ENCODE measurements around the gene ECSIT. TPM values are rescaled to one million over a fixed set of nuclear protein-coding genes. Genes with fewer than 3 reads are reported as not detected.

ECSIT gene
- total RNA-seq, 1 donor = 36.9 TPM

DNA sequence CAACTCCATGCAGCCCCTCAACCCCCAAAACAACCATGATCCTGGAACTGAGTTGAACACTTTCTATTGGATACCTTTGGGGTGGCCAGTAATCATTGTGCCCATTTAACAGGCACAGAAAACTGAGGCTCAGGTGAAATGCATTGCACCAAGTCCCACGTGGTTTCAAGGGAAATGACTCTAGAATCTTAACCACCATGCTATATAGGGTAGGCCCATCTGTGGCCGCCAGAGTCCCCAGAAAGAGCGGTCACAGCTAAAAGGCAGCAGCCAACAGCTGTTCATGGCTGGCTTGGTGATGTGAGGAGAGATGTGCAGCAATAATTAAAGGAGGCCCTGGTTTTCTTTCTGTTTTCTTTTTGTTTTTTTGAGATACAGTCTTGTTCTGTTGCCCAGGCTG, 12.3 kb upstream of the ECSIT start:
- H3K9me3 ChIP-seq (ENCODE audit: low read depth, low read length) = no peaks in the 10 kb centered on the region
- H3K4me1 ChIP-seq (ENCODE audit: insufficient read depth, low read length) = peaks cover 9% of the 10 kb centered on the region
- DNase-seq (ENCODE audit: insufficient read length, low spot score, missing footprints) = peak; percentile 82
- H4K20me1 ChIP-seq (ENCODE audit: insufficient read depth, low read length) = no peaks in the 10 kb centered on the region
- TF ChIP-seq, protein P1, sequence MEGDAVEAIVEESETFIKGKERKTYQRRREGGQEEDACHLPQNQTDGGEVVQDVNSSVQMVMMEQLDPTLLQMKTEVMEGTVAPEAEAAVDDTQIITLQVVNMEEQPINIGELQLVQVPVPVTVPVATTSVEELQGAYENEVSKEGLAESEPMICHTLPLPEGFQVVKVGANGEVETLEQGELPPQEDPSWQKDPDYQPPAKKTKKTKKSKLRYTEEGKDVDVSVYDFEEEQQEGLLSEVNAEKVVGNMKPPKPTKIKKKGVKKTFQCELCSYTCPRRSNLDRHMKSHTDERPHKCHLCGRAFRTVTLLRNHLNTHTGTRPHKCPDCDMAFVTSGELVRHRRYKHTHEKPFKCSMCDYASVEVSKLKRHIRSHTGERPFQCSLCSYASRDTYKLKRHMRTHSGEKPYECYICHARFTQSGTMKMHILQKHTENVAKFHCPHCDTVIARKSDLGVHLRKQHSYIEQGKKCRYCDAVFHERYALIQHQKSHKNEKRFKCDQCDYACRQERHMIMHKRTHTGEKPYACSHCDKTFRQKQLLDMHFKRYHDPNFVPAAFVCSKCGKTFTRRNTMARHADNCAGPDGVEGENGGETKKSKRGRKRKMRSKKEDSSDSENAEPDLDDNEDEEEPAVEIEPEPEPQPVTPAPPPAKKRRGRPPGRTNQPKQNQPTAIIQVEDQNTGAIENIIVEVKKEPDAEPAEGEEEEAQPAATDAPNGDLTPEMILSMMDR (IDR thresholded peaks at IDR 0.05; ENCODE audit: extremely low read depth, low read depth, low read length) = no peak
- H3K36me3 ChIP-seq (ENCODE audit: insufficient read depth, low read length) = no peaks in the 10 kb centered on the region
- no peaks in the 10 kb centered on the region for H3K27me3 ChIP-seq (ENCODE audit: insufficient read depth, low read length)
- H2AFZ ChIP-seq (ENCODE audit: low read length) = no peak overlapping the region
- H3K4me2 ChIP-seq (ENCODE audit: insufficient read depth, low read length) = no peak overlapping the region
- H3K4me3 ChIP-seq (ENCODE audit: insufficient read depth, low read length) = no peak overlapping the region
- H3K27ac ChIP-seq (ENCODE audit: low read depth, low read length) = no peak overlapping the region
- no peaks in the 10 kb centered on the region for H3K79me2 ChIP-seq (ENCODE audit: insufficient read depth, low read length)

DNA sequence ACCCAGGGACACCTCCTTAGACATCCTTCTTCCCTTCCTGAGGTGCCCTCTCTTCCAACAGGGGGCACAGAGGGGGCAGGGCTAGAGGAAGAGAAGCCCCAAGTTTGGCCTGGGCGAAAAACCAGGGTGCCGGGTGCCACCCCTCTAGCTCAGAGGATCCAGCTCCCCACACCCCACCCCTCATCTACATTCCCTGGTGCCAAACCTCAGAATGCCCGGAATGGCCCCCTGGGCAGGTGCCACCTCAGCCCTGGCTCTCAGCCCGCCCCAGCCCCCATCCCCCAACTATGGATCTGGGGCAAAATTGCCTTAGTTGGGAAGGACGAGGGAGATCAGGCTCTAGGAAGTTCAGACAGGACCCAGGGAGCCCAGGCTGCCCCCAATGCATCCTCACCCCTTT, 11.7 kb upstream of the ECSIT start:
- H3K4me1 ChIP-seq (ENCODE audit: insufficient read depth, low read length) = peaks cover 11% of the 10 kb centered on the region
- no peak overlapping the region for H3K4me3 ChIP-seq (ENCODE audit: insufficient read depth, low read length)
- no peaks in the 10 kb centered on the region for H3K9me3 ChIP-seq (ENCODE audit: low read depth, low read length)
- H3K79me2 ChIP-seq (ENCODE audit: insufficient read depth, low read length) = no peaks in the 10 kb centered on the region
- no peak overlapping the region for H2AFZ ChIP-seq (ENCODE audit: low read length)
- no peaks in the 10 kb centered on the region for H3K36me3 ChIP-seq (ENCODE audit: insufficient read depth, low read length)
- TF ChIP-seq, protein P1 (IDR thresholded peaks at IDR 0.05; ENCODE audit: extremely low read depth, low read depth, low read length) = no peak
- H3K27me3 ChIP-seq (ENCODE audit: insufficient read depth, low read length) = no peaks in the 10 kb centered on the region
- no peak overlapping the region for H3K27ac ChIP-seq (ENCODE audit: low read depth, low read length)
- H4K20me1 ChIP-seq (ENCODE audit: insufficient read depth, low read length) = no peaks in the 10 kb centered on the region
- peak; percentile 35 for DNase-seq (ENCODE audit: insufficient read length, low spot score, missing footprints)
- H3K4me2 ChIP-seq (ENCODE audit: insufficient read depth, low read length) = no peak overlapping the region

DNA sequence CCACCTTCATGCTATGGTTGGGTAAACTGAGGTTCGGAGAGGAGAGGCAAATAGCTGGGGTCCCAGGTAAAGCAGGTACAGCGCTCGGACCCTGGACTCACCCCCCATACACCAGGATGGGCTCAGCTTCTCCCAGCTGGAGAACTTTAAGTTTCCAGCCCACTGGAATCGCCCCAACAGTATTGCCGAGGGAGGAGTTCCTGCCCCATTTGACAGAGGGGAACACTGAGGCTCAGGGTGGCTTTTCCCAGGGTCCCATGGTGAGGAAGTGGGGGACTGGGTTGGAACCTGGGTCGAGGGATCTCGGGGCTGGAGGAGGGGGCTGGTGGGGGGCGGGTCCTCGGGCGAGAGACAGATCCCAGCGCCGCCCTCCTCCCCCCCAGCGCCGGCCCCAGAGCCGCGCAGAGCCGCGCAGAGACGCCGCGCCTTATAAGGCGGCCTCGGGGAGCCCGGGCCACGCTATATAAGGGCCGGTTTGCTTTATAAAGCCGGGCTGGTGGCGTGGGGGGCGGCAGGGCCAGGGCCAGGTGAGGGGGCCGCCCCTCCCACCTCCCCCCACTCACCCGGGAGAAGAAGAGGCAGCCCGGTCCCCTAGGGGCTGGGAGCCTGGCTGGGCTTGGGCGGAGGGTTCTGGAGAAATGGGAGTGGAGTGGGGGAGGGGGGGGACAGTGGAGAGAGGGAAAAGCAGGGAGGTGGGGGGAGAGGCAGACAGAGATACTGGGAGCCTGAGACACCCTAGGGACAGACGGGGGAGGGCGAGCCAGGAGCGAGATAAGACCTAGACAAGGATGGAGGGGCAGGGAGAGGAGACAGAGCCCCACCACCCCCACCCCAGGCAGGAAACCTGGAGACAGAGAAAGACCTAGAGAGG, 10.8 kb upstream of the ECSIT start:
- Histone ChIP-seq H3K4me3 (ENCODE audit: insufficient read depth, low read length) (peak overlapping the region; percentile 58), H3K4me1 (ENCODE audit: insufficient read depth, low read length) (peaks cover 15% of the 10 kb centered on the region), H3K27me3 (ENCODE audit: insufficient read depth, low read length) (no peaks in the 10 kb centered on the region), H3K36me3 (ENCODE audit: insufficient read depth, low read length) (no peaks in the 10 kb centered on the region), H3K79me2 (ENCODE audit: insufficient read depth, low read length) (no peaks in the 10 kb centered on the region), H2AFZ (ENCODE audit: low read length) (no peak overlapping the region), H3K9me3 (ENCODE audit: low read depth, low read length) (no peaks in the 10 kb centered on the region), H4K20me1 (ENCODE audit: insufficient read depth, low read length) (no peaks in the 10 kb centered on the region), H3K27ac (ENCODE audit: low read depth, low read length) (no peak overlapping the region), H3K4me2 (ENCODE audit: insufficient read depth, low read length) (peak overlapping the region; percentile 68)
- peak; percentile 89 for DNase-seq (ENCODE audit: insufficient read length, low spot score, missing footprints)
- TF ChIP-seq, protein P1 (IDR thresholded peaks at IDR 0.05; ENCODE audit: extremely low read depth, low read depth, low read length) = no peak

DNA sequence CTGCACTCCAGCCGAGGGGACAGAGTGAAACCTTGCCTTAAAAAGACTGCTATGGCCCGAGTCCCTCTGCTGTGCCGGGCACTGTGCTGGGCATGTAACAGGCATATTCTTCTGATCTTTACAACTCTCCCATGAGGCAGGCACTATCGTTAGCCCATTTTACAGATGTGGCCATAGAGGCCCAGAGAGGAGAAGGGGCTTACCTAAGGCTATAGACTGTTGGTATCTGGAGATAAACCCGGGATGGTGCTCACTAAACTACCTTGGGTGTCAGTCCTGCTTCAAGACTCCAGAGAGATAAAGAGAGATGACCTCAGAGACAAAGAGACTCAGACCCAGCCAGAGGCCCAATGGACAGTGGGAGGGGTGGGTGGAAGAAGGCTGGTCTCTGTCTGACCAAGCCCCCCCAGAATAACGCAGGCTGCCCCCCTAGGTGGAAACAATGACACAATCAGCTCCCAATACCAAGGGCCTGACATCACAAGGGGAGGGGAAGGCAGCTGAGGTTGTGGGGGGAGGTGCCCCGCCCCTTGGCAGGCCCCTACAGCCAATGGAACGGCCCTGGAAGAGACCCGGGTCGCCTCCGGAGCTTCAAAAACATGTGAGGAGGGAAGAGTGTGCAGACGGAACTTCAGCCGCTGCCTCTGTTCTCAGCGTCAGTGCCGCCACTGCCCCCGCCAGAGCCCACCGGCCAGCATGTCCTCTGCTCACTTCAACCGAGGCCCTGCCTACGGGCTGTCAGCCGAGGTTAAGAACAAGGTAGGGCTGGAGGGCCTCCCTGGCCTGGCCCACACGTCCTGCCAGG, 9.5 kb upstream of the ECSIT start, which contains the start of gene CNN1:
Gene CNN1 (plus strand): TSS at position 620 of the 805 bp plus-strand sequence. CDS start 77 bp downstream, at position 697.
- Histone ChIP-seq H3K9me3 (ENCODE audit: low read depth, low read length) (no peaks in the 10 kb centered on the region), H2AFZ (ENCODE audit: low read length) (peak within 1 kb of the TSS; percentile 68), H3K4me2 (ENCODE audit: insufficient read depth, low read length) (peak within 1 kb of the TSS; percentile 68)

More for the DNA sequence above, 9.5 kb upstream of the ECSIT start, which contains the start of gene CNN1:
- peak within 1 kb of the TSS; percentile 23 for H3K27ac ChIP-seq (ENCODE audit: low read depth, low read length)
- no peaks in the 10 kb centered on the region for H3K27me3 ChIP-seq (ENCODE audit: insufficient read depth, low read length)
- TF ChIP-seq, protein P1 (IDR thresholded peaks at IDR 0.05; ENCODE audit: extremely low read depth, low read depth, low read length) = no peak
- DNase-seq (ENCODE audit: insufficient read length, low spot score, missing footprints) = peak; percentile 93
- H3K36me3 ChIP-seq (ENCODE audit: insufficient read depth, low read length) = no peaks in the 10 kb centered on the region
- H3K79me2 ChIP-seq (ENCODE audit: insufficient read depth, low read length) = no peaks in the 10 kb centered on the region
- H3K4me3 ChIP-seq (ENCODE audit: insufficient read depth, low read length) = peak within 1 kb of the TSS; percentile 57
- no peaks in the 10 kb centered on the region for H4K20me1 ChIP-seq (ENCODE audit: insufficient read depth, low read length)
- H3K4me1 ChIP-seq (ENCODE audit: insufficient read depth, low read length) = peaks cover 15% of the 10 kb centered on the region
